ENCODE results near the gene NES.
"Not testable (repeated sequence)": the region's sequence is repeated elsewhere in the genome, so short reads cannot be mapped to it uniquely, and the experiment has no call there.

DNA sequence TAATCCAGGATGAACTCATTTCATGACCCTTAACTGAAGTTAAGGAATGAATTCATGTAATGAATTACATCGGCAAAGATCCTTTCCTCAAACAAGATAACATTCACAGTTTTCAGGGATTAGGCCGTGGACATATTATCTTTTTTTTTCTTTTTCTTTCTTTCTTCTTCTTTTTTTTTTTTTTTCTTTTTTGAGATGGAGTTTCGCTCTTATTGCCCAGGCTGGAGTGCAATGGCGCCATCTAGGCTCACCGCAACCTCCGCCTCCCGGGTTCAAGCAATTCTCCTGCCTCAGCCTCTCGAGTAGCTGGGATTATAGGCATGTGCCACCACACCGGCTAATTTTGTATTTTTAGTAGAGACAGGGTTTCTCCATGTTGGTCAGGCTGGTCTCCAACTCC lies 46.1 kb downstream of the NES start:
- TF ChIP-seq, protein P1, sequence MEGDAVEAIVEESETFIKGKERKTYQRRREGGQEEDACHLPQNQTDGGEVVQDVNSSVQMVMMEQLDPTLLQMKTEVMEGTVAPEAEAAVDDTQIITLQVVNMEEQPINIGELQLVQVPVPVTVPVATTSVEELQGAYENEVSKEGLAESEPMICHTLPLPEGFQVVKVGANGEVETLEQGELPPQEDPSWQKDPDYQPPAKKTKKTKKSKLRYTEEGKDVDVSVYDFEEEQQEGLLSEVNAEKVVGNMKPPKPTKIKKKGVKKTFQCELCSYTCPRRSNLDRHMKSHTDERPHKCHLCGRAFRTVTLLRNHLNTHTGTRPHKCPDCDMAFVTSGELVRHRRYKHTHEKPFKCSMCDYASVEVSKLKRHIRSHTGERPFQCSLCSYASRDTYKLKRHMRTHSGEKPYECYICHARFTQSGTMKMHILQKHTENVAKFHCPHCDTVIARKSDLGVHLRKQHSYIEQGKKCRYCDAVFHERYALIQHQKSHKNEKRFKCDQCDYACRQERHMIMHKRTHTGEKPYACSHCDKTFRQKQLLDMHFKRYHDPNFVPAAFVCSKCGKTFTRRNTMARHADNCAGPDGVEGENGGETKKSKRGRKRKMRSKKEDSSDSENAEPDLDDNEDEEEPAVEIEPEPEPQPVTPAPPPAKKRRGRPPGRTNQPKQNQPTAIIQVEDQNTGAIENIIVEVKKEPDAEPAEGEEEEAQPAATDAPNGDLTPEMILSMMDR (tag by site-specific recombination; IDR thresholded peaks at IDR 0.05) = not testable (repeated sequence)
- TF ChIP-seq ZNF274 (IDR thresholded peaks at IDR 0.05; ENCODE audit: low read length); ZNF274 (tag by site-specific recombination; IDR thresholded peaks at IDR 0.05; ENCODE audit: borderline replicate concordance); TRIM28 (IDR thresholded peaks at IDR 0.05; ENCODE audit: borderline replicate concordance, low read length); ZNF423 (tag by site-specific recombination; IDR thresholded peaks at IDR 0.05); ZBTB21 (tag by site-specific recombination; IDR thresholded peaks at IDR 0.05); ZNF19 (tag by site-specific recombination; IDR thresholded peaks at IDR 0.05; ENCODE audit: low read depth); ZNF530 (tag by site-specific recombination; IDR thresholded peaks at IDR 0.05; ENCODE audit: low read depth); ZNF24 (tag by site-specific recombination; IDR thresholded peaks at IDR 0.05); ZNF830 (tag by site-specific recombination; IDR thresholded peaks at IDR 0.05; ENCODE audit: low read depth); ZNF335 (tag by site-specific recombination; conservative IDR thresholded peaks at IDR 0.05); IKZF3 (tag by site-specific recombination; IDR thresholded peaks at IDR 0.05); ZNF146 (tag by site-specific recombination; IDR thresholded peaks at IDR 0.05): not testable (repeated sequence)

Data from HEK293 (cell line).